Osteocyte (in vitro differentiated cells): ENCODE measurements around the gene COL10A1. TPM values are rescaled to one million over a fixed set of nuclear protein-coding genes. Genes with fewer than 3 reads are reported as not detected.

Experiments
- DNase-seq: peaks from one replicate; pipeline ENCODE4 v3.0.0; 2021; ENCODE audit warnings: mixed read lengths; ENCODE audit not compliant: unreplicated experiment; ENCODE audit errors: extremely low spot score
- H3K27ac Mint-ChIP-seq: one replicate; pipeline ENCODE4 v1.8.0; 2021; ENCODE audit warnings: mild to moderate bottlenecking, mixed read lengths; ENCODE audit not compliant: unreplicated experiment
- H3K27me3 Mint-ChIP-seq: one replicate; pipeline ENCODE4 v1.8.0; 2021; ENCODE audit warnings: mixed read lengths; ENCODE audit not compliant: unreplicated experiment
- H3K36me3 Mint-ChIP-seq: one replicate; pipeline ENCODE4 v1.8.0; 2021; ENCODE audit warnings: mixed read lengths; ENCODE audit not compliant: unreplicated experiment
- H3K4me1 Mint-ChIP-seq: one replicate; pipeline ENCODE4 v1.8.0; 2021; ENCODE audit warnings: mixed read lengths; ENCODE audit not compliant: unreplicated experiment
- H3K4me3 Mint-ChIP-seq: one replicate; pipeline ENCODE4 v1.8.0; 2021; ENCODE audit warnings: mild to moderate bottlenecking, moderate library complexity, mixed read lengths; ENCODE audit not compliant: unreplicated experiment
- H3K9me3 Mint-ChIP-seq: one replicate; pipeline ENCODE4 v1.8.0; 2021; ENCODE audit warnings: mixed read lengths; ENCODE audit not compliant: unreplicated experiment
- total RNA-seq: library from RNA; stranded (reverse); gene quantifications from 2 replicates; pipeline ENCODE4 v1.2.1, GENCODE V29; 2021
- TF ChIP-seq, protein P1 (sequence below): fragments of 200-600 bp; sonication (generic); IDR thresholded peaks from 2 replicates; pipeline ENCODE4 v1.5.0; 2021; ENCODE audit warnings: antibody characterized with exemption, mild to moderate bottlenecking, moderate library complexity

The COL10A1 gene
- total RNA-seq, 1 donor from 2014 or later: not detected

DNA sequence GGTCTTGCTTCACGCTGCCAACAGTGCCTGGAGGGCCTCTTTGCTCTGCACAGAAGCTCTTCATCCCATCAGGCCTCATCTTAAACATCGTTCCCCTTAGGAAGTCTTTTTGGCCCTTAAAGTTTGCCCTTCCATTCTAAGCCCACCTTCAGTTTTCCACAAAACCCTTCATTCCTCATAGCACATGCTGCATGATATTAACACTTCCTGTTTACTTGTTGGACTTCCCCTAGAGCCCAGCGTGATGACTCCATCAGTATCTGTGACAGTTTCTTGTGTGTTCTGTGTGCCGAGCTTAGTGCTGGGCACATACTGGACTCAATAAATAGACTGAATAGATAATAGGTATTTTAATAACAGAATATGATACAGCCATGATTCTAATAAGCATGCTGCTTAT is 23.1 kb downstream of the COL10A1 start:
- Mint-ChIP-seq H3K4me3 (no peak overlapping the region), H3K4me1 (peaks cover 33% of the 10 kb centered on the region), H3K27ac (no peak overlapping the region), H3K36me3 (no peaks in the 10 kb centered on the region), H3K9me3 (no peaks in the 10 kb centered on the region), H3K27me3 (no peaks in the 10 kb centered on the region)
- TF ChIP-seq, protein P1, sequence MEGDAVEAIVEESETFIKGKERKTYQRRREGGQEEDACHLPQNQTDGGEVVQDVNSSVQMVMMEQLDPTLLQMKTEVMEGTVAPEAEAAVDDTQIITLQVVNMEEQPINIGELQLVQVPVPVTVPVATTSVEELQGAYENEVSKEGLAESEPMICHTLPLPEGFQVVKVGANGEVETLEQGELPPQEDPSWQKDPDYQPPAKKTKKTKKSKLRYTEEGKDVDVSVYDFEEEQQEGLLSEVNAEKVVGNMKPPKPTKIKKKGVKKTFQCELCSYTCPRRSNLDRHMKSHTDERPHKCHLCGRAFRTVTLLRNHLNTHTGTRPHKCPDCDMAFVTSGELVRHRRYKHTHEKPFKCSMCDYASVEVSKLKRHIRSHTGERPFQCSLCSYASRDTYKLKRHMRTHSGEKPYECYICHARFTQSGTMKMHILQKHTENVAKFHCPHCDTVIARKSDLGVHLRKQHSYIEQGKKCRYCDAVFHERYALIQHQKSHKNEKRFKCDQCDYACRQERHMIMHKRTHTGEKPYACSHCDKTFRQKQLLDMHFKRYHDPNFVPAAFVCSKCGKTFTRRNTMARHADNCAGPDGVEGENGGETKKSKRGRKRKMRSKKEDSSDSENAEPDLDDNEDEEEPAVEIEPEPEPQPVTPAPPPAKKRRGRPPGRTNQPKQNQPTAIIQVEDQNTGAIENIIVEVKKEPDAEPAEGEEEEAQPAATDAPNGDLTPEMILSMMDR: no peak
- DNase-seq: no peak

DNA sequence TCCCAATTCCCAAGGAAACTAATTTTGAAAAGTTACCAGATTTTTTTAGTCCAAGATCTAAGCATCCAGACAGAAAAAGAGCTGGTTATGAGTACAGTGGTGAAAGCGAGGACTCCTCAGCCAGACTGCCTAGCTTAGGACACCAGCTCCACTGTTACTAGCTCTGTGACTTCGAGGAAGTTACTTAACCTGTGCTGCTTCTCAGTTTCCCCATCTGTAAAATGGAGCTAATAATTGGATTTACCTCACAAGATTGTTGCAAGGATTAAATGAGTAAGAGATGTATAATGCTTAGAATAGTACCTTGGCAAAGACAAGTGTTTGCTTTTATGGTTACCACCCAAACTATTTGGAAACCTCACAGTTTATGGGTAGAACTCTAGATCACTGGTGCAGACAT is 24.1 kb downstream of the COL10A1 start:
- TF ChIP-seq, protein P1: no peak
- Mint-ChIP-seq H3K27me3 (no peaks in the 10 kb centered on the region), H3K27ac (peak overlapping the region; percentile 83), H3K36me3 (no peaks in the 10 kb centered on the region), H3K9me3 (peaks cover under 1% of the 10 kb centered on the region), H3K4me1 (peaks cover 29% of the 10 kb centered on the region), H3K4me3 (peak overlapping the region; percentile 90)
- no peak for DNase-seq

DNA sequence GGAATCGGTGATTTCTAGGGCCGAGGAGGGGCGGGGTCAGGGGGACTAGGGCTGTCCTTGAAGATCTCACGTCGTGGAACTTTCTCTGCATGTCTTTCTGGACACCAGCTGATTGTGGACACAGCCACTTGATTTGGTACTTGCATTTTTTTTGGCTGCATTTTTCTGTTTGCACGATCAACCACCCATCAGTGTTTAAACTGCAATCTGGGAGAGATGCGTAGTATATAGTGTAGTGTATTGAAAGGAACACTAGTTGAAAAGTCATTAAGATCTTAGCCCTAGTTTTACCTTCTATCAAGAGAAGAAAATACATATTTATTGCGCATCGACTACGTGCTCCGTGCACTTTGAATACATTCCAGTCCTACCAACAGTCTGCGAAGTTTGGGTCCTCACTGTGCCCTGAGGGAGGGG is 24.6 kb downstream of the COL10A1 start:
- H3K4me3 Mint-ChIP-seq: peak overlapping the region; percentile 90
- no peak for DNase-seq
- H3K4me1 Mint-ChIP-seq: peaks cover 25% of the 10 kb centered on the region
- no peaks in the 10 kb centered on the region for H3K27me3 Mint-ChIP-seq
- peak overlapping the region; percentile 83 for H3K27ac Mint-ChIP-seq
- peaks cover 3% of the 10 kb centered on the region for H3K9me3 Mint-ChIP-seq
- TF ChIP-seq, protein P1: no peak
- peaks cover 1% of the 10 kb centered on the region for H3K36me3 Mint-ChIP-seq

DNA sequence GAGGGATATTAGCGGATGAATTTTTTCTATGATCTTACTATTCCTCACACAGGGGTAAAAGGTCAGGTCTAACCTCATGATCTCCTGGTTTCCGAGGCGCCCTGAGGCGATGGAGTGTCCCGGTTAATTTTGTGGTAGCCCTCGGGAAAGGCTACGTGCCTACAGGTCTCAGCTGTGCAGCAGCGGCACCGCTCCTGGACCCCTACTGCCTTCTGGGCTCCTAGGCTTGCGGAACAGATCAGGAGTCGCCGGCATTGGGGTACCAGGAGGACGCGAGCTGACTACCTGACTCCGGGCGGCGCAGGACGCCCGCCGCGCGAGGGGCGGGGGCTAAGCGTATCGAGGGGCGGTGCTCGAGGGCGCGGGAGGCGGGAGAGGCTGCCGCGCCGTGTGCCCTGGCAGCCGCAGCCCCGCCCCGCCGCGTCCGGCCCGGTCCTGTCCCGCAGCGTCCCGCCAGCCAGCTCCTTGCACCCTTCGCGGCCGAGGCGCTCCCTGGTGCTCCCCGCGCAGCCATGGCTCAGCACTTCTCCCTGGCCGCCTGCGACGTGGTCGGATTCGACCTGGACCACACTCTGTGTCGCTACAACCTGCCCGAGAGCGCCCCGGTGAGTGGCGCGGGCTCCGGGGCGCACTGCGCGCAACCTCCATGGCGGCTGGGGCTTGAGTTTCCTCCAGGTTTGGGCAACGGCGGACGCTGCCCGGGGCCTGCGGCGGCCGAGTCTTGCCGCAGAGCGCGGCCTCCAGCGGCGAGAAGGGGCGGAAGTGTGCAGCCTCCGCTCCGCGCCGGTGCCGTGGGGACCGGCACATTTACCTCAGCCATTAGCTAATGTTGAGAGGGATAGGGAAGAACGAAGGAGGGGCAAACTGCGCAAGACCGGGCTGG is 25.3 kb downstream of the COL10A1 start, which contains the start of gene NT5DC1:
TSS of gene NT5DC1 (plus strand) at position 435 of the 883 bp plus-strand sequence. CDS start at position 513, 78 bp downstream.
- Mint-ChIP-seq H3K9me3 (peaks cover 8% of the 10 kb centered on the region), H3K27me3 (no peaks in the 10 kb centered on the region), H3K4me1 (peaks cover 18% of the 10 kb centered on the region), H3K4me3 (peak within 1 kb of the TSS; percentile 90), H3K27ac (peak within 1 kb of the TSS; percentile 83), H3K36me3 (peaks cover 2% of the 10 kb centered on the region)
- peak; percentile 88 for DNase-seq
- TF ChIP-seq, protein P1: peak; percentile 48

DNA sequence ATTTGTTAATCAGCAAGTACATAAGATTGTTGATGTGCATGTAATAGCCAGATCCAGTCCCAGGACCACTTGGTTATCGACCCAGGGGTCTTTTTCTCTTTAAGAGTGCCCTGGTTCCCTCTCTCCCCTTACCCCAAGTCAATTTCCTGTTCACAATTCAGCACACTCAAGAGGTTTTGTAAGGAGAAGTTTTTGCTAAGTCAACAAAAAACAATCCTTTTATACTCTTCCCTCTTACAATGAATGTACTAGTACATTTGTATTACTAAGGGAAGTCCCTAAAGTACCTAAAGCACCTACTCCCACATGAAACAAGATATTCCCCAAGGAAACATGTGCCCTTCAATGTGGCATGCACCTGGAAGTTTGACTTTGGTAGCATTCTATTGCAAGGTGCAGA is 26.9 kb downstream of the COL10A1 start:
- TF ChIP-seq, protein P1: no peak
- Mint-ChIP-seq H3K4me1 (peaks cover 18% of the 10 kb centered on the region), H3K9me3 (peaks cover 10% of the 10 kb centered on the region), H3K4me3 (no peak overlapping the region), H3K27me3 (no peaks in the 10 kb centered on the region), H3K36me3 (peaks cover 2% of the 10 kb centered on the region), H3K27ac (no peak overlapping the region)
- no peak for DNase-seq
